Osteocyte (in vitro differentiated cells): Measurements from ENCODE around the gene SSTR5. TPM values are rescaled to one million over a fixed set of nuclear protein-coding genes. Genes with fewer than 3 reads are reported as not detected.
"Not testable (repeated sequence)": the region's sequence is repeated elsewhere in the genome, so short reads cannot be mapped to it uniquely, and the experiment has no call there.

Source experiments
- DNase-seq: peaks from one replicate; pipeline ENCODE4 v3.0.0; 2021; ENCODE audit warnings: mixed read lengths; ENCODE audit not compliant: unreplicated experiment; ENCODE audit errors: extremely low spot score
- H3K27ac Mint-ChIP-seq: one replicate; pipeline ENCODE4 v1.8.0; 2021; ENCODE audit warnings: mild to moderate bottlenecking, mixed read lengths; ENCODE audit not compliant: unreplicated experiment
- H3K27me3 Mint-ChIP-seq: one replicate; pipeline ENCODE4 v1.8.0; 2021; ENCODE audit warnings: mixed read lengths; ENCODE audit not compliant: unreplicated experiment
- H3K36me3 Mint-ChIP-seq: one replicate; pipeline ENCODE4 v1.8.0; 2021; ENCODE audit warnings: mixed read lengths; ENCODE audit not compliant: unreplicated experiment
- H3K4me1 Mint-ChIP-seq: one replicate; pipeline ENCODE4 v1.8.0; 2021; ENCODE audit warnings: mixed read lengths; ENCODE audit not compliant: unreplicated experiment
- H3K4me3 Mint-ChIP-seq: one replicate; pipeline ENCODE4 v1.8.0; 2021; ENCODE audit warnings: mild to moderate bottlenecking, moderate library complexity, mixed read lengths; ENCODE audit not compliant: unreplicated experiment
- H3K9me3 Mint-ChIP-seq: one replicate; pipeline ENCODE4 v1.8.0; 2021; ENCODE audit warnings: mixed read lengths; ENCODE audit not compliant: unreplicated experiment
- total RNA-seq: library from RNA; stranded (reverse); gene quantifications from 2 replicates; pipeline ENCODE4 v1.2.1, GENCODE V29; 2021
- TF ChIP-seq, protein P1 (sequence below): fragments of 200-600 bp; sonication (generic); IDR thresholded peaks from 2 replicates; pipeline ENCODE4 v1.5.0; 2021; ENCODE audit warnings: antibody characterized with exemption, mild to moderate bottlenecking, moderate library complexity

SSTR5 gene
- total RNA-seq, 1 donor from 2014 or later, result not detected

DNA sequence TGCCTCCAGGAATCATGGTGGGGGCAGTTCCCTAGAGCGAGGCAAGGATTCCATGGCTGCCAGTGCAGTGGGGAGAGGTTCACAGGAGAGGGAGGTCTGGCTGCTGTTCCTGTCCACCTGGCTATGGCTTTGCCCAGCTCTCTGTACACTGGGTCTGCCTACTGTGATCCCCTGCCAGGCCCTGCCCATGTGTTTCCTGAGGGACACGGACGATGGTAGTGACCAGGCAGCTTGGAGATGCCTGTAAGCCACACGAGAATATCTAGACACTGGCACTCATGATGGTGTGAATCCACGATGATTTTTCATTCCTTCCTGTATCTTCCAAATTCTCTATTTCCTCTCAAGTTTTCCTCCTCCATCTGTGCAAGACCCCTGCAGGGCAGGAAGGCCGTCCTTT, 12.4 kb downstream of the SSTR5 start:
- TF ChIP-seq, protein P1, sequence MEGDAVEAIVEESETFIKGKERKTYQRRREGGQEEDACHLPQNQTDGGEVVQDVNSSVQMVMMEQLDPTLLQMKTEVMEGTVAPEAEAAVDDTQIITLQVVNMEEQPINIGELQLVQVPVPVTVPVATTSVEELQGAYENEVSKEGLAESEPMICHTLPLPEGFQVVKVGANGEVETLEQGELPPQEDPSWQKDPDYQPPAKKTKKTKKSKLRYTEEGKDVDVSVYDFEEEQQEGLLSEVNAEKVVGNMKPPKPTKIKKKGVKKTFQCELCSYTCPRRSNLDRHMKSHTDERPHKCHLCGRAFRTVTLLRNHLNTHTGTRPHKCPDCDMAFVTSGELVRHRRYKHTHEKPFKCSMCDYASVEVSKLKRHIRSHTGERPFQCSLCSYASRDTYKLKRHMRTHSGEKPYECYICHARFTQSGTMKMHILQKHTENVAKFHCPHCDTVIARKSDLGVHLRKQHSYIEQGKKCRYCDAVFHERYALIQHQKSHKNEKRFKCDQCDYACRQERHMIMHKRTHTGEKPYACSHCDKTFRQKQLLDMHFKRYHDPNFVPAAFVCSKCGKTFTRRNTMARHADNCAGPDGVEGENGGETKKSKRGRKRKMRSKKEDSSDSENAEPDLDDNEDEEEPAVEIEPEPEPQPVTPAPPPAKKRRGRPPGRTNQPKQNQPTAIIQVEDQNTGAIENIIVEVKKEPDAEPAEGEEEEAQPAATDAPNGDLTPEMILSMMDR, result no peak
- no peak for DNase-seq
- Mint-ChIP-seq H3K27me3 (peaks cover 10% of the 10 kb centered on the region), H3K27ac (no peak overlapping the region), H3K4me3 (no peak overlapping the region), H3K4me1 (peaks cover 7% of the 10 kb centered on the region), H3K9me3 (peaks cover 12% of the 10 kb centered on the region), H3K36me3 (no peaks in the 10 kb centered on the region)

DNA sequence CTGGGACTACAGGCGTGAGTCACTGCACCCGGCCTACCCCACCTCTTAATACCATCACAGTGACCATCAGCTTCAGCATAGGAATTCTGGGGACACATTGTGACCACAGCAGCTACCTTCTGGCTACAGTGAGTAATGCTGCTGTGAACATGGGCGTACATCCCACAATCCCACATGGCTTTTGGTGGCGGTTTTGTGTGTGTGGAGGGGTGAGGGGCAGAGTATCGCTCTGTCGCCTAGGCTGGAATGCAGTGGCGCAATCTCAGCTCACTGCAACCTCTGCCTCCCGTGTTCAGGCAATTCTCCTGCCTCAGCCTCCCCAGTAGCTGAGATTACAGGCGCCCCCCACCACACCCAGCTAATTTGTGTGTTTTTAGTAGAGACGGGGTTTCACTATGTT, 13.9 kb downstream of the SSTR5 start:
- DNase-seq, H3K4me3 Mint-ChIP-seq, H3K36me3 Mint-ChIP-seq, H3K4me1 Mint-ChIP-seq, H3K27ac Mint-ChIP-seq: not testable (repeated sequence)
- peaks cover 12% of the 10 kb centered on the region for H3K9me3 Mint-ChIP-seq
- H3K27me3 Mint-ChIP-seq, result peaks cover 10% of the 10 kb centered on the region

DNA sequence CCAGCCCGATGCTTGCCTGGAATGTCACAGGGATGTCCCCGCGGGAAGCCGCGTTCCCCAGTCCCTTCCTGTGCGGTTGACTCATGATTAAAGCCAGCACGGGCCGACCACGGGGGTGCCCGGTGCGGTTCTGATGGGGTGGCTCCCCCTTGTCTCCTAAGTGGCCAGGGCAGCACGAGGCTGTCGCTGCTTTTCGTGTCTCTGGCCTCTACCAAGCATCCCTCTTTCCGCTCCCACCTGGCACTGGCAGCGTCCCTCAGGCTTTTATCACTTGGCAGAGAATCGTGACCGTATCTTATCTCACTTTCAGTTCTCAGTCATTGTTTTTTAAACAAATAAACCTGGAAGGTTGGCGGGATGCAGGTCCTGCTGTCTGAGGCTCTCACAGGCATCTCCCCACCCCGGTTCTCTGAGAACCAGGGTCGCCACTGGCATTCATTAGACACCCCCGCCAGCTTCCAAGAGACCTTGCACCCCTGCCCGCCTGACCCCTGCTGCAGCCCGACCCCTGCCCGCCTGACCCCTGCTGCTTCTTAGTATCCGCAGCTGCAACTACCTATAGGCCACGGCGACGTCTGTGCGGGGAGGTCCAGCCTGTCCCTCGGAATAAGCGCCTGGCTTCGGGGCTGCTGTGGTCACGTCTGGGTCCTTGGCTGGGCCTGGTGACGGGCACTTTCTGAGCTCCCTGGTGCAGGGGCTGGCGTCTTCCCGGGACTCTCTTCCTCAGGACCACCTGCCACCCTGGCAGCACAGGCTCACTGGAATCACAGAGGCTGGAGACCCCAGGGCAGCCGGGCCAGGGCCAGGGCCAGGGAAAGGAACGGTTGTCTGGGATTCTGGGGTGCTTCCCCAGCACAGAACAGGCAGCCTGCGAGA, 16.0 kb downstream of the SSTR5 start:
- H3K4me3 Mint-ChIP-seq, result no peak overlapping the region
- no peaks in the 10 kb centered on the region for H3K36me3 Mint-ChIP-seq
- DNase-seq, result no peak

DNA sequence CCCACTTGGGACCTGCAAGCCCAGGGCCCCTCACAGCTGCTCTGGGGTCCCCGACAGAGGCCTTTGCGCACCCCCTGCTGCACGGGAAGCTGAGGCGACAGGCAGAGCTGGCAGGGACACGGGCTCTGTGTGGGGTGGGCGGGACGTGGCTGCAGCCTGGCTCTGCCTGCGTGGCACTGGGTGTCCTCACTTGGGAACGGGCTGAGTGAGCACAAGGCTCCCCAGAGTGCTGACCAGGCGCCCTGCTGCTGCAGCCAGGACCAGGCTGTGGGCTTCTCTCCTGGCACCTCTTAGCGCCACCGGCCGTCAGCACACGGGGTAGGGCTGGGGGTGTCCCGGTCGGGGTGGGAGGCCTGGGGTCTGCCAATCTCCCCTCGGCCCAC, 16.9 kb downstream of the SSTR5 start:
- TF ChIP-seq, protein P1, result no peak
- Mint-ChIP-seq H3K36me3 (no peaks in the 10 kb centered on the region), H3K27ac (no peak overlapping the region), H3K4me3 (no peak overlapping the region), H3K4me1 (no peaks in the 10 kb centered on the region), H3K27me3 (peaks cover 8% of the 10 kb centered on the region), H3K9me3 (peaks cover 12% of the 10 kb centered on the region)
- DNase-seq, result no peak

More for the DNA sequence above, 16.0 kb downstream of the SSTR5 start:
- Mint-ChIP-seq H3K27ac (no peak overlapping the region), H3K4me1 (no peaks in the 10 kb centered on the region), H3K9me3 (peaks cover 12% of the 10 kb centered on the region), H3K27me3 (peaks cover 8% of the 10 kb centered on the region)
- TF ChIP-seq, protein P1, result no peak

DNA sequence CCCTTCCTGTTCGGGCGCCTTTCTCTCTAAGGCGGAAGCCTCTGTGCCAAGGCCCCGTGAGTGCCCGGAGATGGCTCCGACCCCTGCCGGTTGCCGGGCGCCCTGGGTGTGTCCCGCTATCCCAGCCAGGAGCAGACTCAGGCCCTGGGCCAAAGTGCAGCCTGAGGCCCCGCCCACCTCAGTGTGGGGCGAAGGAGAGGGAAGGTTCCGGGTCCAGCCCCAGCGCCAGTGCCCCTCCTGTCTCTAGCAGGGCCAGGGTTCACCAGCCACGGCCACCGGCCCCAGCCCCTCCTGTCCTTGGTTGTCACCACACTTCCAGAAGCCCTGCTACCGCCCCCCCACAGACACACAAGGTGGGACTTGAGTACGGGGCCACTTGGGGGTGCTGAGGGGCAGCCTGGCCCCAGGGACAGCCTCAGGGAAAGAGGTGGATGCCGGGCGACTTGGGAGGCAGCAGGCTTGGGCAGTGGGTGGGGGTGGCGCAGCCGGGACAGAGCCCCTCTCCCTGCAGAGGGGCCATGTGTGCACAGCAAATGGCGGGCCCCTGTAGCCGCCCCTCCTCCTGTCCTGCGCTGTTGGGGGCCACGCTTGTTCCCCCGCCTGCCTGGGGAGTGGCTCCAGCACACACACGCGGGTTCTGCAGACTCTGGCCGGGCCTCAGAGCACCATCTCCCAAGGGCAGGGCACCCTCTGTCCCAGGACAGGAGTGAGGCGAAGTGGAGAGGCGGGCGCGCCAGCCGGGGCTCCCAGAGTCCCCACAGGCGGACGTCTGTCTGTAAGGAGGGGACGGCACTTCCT, 17.5 kb downstream of the SSTR5 start:
- Mint-ChIP-seq H3K9me3 (peaks cover 8% of the 10 kb centered on the region), H3K4me3 (no peak overlapping the region), H3K27ac (no peak overlapping the region), H3K27me3 (peaks cover 8% of the 10 kb centered on the region), H3K4me1 (no peaks in the 10 kb centered on the region), H3K36me3 (no peaks in the 10 kb centered on the region)
- no peak for DNase-seq
- TF ChIP-seq, protein P1, result no peak
